GM18520 (cell line): ENCODE measurements around the gene GPR153.
"Not testable (repeated sequence)": the region's sequence is repeated elsewhere in the genome, so short reads cannot be mapped to it uniquely, and the experiment has no call there.

Experiments used
- ATAC-seq: cut with Tn5 transposase; IDR thresholded peaks from one replicate; pipeline ENCODE4 v1.9.1; 2021; ENCODE audit not compliant: unreplicated experiment

GPR153 gene

DNA sequence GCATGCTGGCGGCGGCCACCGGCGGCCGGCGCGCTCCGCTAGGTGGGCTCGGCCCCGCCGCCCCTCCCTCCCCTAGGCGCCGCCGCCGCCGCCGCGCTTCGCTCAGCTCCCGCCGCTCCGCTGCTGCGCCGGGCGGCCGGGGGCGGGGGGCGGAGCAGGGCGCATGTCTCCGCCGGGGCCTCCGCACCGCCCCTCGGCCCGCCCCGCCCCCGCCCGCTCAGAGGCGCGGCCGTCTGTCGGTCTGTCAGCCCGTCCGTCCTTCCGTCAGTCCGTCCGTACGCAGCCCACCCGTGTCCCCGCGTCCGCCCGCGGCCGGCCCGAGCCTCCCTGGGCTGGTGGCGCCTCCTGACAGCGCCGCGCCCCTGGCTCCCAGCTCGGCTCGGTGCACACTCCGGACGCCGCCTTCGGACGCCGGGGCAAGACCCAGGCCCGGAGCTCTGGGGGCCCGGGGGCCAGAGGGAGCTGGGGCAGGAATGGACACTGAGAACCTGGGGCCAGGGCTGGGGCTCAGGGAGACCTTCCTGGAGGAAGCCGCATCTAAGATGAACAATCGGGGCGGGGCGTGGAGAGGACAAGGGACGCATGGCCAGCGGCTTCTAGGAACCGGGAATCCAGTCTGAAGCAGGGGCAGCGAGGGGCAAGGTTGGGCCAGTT is at the start of gene GPR153:
Gene GPR153, minus strand, starts transcription at position 138 of the 654 bp plus-strand sequence. CDS start 6,193 bp downstream, outside the sequence.
- ATAC-seq = no peak

- no peak for ATAC-seq
Measured at GRCh38 chr1:6310116-6310848, 49.4 kb upstream of the GPR153 start.

- no peak for ATAC-seq
Measured at GRCh38 chr1:6309564-6309963, 48.7 kb upstream of the GPR153 start.

- ATAC-seq = no peak
Measured at GRCh38 chr1:6308449-6308848, 47.6 kb upstream of the GPR153 start.

DNA sequence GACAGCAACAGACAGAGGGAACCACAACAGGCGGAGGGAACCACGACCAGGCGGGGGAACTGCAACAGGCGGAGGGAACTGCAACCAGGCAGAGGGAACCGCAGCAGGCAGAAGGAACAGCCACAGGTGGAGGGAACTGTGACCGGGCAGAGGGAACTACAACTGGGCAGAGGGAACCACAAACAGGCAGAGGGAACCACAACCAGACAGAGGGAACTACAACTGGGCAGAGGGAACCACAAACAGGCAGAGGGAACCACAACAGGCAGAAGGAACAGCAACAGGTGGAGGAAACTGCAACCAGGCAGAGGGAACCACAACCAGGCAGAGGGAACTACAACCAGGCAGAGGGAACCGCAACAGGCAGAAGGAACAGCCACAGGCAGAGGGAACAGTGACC is 46.8 kb upstream of the GPR153 start:
- not testable (repeated sequence) for ATAC-seq

- ATAC-seq = no peak
Measured at GRCh38 chr1:6307099-6307498, 46.2 kb upstream of the GPR153 start.

GRCh38 chr1:6303397-6304012 is 42.6 kb upstream of the GPR153 start:
- ATAC-seq = no peak

DNA sequence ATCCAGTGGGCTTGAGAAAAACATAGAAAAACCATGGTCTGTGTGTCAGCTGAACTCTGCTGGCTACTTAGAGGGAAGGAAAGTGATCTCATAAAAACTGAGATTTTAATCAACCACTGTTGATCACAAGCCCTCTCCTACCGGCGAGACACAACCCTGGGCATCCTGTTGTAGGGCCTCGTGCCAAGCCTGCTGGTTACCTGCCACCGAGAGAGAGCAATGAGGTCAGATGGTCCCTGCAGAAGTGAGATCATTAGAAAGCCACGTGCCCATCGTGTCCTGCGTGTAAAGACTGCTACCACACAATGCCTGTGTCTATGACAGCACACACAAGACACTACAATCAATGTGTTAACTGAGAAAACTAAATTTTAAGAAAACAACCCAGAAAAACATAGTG is 41.7 kb upstream of the GPR153 start:
- ATAC-seq = no peak

GRCh38 chr1:6301526-6301925 is 40.6 kb upstream of the GPR153 start:
- ATAC-seq = no peak

- no peak for ATAC-seq
Measured at GRCh38 chr1:6300342-6301048, 39.6 kb upstream of the GPR153 start.

GRCh38 chr1:6299557-6300165 is 38.8 kb upstream of the GPR153 start:
- ATAC-seq = no peak

DNA sequence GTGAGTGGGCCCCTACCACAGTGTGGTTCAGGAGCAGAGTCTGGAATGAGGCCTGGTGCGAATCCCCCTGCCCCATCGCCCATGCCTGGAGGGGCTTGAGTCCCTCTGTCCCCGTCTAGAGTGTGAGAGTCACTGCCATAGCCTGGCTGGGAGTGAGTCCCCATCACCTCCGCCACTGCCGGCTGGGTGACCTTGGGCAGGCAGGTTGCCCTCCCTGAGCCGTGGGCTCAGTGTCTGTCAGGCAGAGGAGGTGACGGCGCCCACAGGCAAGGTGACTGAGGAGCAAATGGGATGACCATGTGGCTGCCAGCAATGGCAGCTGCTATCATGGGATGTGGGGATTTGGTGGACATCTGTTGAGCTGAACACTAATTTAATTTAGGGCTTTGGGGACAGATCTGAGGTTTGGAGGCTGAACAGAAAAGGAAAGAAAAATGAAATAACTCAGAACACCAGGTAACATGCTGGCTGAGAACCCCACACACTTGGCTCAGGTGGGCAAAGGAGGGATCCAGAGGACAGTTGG is 38.1 kb upstream of the GPR153 start:
- ATAC-seq = no peak

GRCh38 chr1:6298530-6298929 is 37.6 kb upstream of the GPR153 start:
- ATAC-seq = no peak

- no peak for ATAC-seq
Measured at GRCh38 chr1:6295910-6296309, 35.0 kb upstream of the GPR153 start.

GRCh38 chr1:6294890-6295556 is 34.1 kb upstream of the GPR153 start:
- ATAC-seq = no peak

DNA sequence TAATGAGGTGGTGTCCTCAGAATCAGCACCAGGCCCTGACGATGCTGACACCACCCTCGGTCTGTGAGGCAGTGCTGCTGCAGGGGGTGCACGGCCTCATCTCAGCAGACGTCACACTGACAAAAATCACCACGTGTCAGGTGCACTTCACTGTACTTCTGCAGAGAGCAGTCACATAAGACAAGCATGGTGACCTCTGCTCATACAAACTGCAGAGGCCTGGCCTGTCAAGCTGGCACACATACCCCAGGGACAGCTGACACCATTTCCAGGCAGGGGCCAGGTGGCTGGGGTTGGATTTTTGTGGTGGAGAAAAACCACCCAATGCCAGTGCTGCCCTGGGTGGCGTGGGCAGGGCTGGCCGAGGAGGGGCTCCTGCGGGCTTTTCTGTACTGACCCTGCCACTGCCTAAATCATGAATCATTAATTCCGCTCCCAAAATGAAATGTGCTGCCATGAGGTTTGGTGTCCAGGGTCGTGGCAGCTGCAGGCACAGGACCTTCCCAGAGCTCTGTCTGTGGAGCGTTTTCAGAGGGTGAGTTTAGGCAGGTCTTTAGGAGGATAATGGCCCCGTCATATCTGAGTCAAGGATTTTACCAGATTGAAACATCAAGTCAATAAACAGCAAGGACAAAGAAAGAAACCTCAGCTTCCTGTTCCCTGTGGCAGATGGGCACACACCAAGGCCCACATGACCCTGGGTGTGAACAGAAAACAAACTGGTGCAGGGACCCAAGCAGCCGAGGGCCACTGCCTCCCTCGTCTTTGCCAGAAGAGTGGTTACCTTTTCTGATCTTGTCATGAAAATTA is 33.4 kb upstream of the GPR153 start:
- ATAC-seq = no peak

- ATAC-seq = no peak
Measured at GRCh38 chr1:6292102-6292501, 31.2 kb upstream of the GPR153 start.

DNA sequence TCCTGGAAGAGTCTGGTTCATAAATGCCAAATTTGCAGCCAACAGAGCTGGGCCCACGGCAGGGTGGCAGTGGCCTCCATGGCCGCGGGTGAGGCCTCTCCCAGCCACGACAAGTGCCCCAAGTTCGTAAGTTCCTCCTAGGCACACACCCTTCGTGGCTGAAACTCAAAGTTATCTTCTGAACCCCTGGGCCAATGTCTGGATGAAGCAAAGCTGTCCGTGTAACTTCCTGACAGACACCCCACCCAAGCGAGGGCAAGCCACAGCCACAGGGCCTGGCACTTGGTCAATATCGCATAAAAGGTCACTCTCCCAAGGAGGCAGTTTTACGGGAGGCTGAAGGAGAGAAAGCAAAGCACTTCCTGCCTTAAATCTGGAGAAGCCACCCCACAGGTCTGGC is 27.8 kb upstream of the GPR153 start:
- ATAC-seq = no peak

DNA sequence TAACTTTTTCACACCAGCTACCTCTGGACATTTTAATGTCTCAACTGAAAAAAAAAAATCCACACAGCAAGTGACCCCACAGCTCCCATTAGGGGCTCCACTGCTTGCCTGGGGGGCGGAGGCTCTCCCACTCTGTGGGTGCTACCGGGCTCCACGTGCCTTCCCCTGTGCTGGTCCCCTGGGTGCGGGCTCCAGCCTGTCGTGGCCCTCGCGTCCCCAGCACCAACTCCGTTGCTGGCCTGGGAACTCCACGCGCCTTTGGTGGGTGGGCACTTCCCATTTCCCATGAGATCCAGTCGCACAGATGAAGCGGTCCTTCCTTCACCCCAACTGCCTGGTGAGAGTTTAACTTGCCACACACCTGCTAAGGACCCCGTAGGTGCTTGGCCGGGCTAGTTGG is 27.1 kb upstream of the GPR153 start:
- ATAC-seq = no peak
